ENCODE results near the gene MICAL1.

- TF ChIP-seq POLR2AphosphoS5 (IDR thresholded peaks at IDR 0.05) = no peak
- no peak for TF ChIP-seq EP300 (IDR thresholded peaks at IDR 0.05)
These were observed 35.8 kb upstream of the MICAL1 start for GRCh38 chr6:109491207-109491938.
